HG02973 (cell line): ENCODE data around the gene RNU5D-1.
A peak's percentile ranks its signal among the peaks of the same experiment; 100 is the strongest.

ENCODE experiments used
- ATAC-seq: cut with Tn5 transposase; IDR thresholded peaks from one replicate; pipeline ENCODE4 v1.9.1; 2021; ENCODE audit warnings: moderate library complexity; ENCODE audit not compliant: unreplicated experiment

Gene RNU5D-1

GRCh38 chr1:44733784-44734183, 2.8 kb upstream of the RNU5D-1 start:
- ATAC-seq, result no peak

- ATAC-seq, result no peak
Measured at GRCh38 chr1:44733365-44733764, 2.4 kb upstream of the RNU5D-1 start.

GRCh38 chr1:44724955-44725698, 5.8 kb downstream of the RNU5D-1 start:
- ATAC-seq, result no peak

- no peak for ATAC-seq
Measured at GRCh38 chr1:44724296-44724954, 6.5 kb downstream of the RNU5D-1 start.

GRCh38 chr1:44723496-44724295, 7.3 kb downstream of the RNU5D-1 start:
- ATAC-seq, result no peak

- ATAC-seq, result no peak
Measured at GRCh38 chr1:44723064-44723463, 7.9 kb downstream of the RNU5D-1 start.

- ATAC-seq, result peak; percentile 64
Measured at GRCh38 chr1:44721485-44722361, 9.2 kb downstream of the RNU5D-1 start.

- no peak for ATAC-seq
Measured at GRCh38 chr1:44720281-44720680, 10.7 kb downstream of the RNU5D-1 start.

- ATAC-seq, result no peak
Measured at GRCh38 chr1:44719318-44719717, 11.7 kb downstream of the RNU5D-1 start.

- no peak for ATAC-seq
Measured at GRCh38 chr1:44718091-44718490, 12.9 kb downstream of the RNU5D-1 start.

GRCh38 chr1:44717653-44718052, 13.3 kb downstream of the RNU5D-1 start:
- ATAC-seq, result no peak

GRCh38 chr1:44717156-44717555, 13.8 kb downstream of the RNU5D-1 start:
- no peak for ATAC-seq

- peak; percentile 44 for ATAC-seq
Measured at GRCh38 chr1:44714944-44715571, 15.9 kb downstream of the RNU5D-1 start.

GRCh38 chr1:44714532-44714931, 16.4 kb downstream of the RNU5D-1 start:
- no peak for ATAC-seq

GRCh38 chr1:44713321-44713781, 17.6 kb downstream of the RNU5D-1 start:
- no peak for ATAC-seq

- ATAC-seq, result no peak
Measured at GRCh38 chr1:44707959-44708831, 22.8 kb downstream of the RNU5D-1 start.

GRCh38 chr1:44707112-44707881, 23.7 kb downstream of the RNU5D-1 start:
- no peak for ATAC-seq

- ATAC-seq, result no peak
Measured at GRCh38 chr1:44705938-44706337, 25.0 kb downstream of the RNU5D-1 start.
